Common myeloid progenitor, CD34-positive (primary cell): Measurements from ENCODE around the gene ARHGEF16.
A peak's percentile ranks its signal among the peaks of the same experiment; 100 is the strongest.

Experiments used
- CTCF ChIA-PET: fragments of 350-600 bp; sonication (Branson Sonifier 250); formaldehyde crosslinking; loops from one replicate; lab custom pipeline; 2021; ENCODE audit warnings: antibody characterized with exemption; lab: Charles Lee
- POLR2A ChIA-PET: fragments of 350-600 bp; sonication (Branson Sonifier 250); formaldehyde crosslinking; loops from one replicate; lab custom pipeline; 2021; ENCODE audit warnings: antibody characterized with exemption; lab: Charles Lee
- DNase-seq, 3 donors: peaks; one replicate each; pipeline versions ENCODE4 v3.0.0 to v3.0.0-alpha.2; 2013
- H3K27ac ChIP-seq, 2 experiments: 1 replicate in 1 of 2; 2 replicates in 1 of 2; pipeline ENCODE4 v1.7.0; 2013; ENCODE audit warnings: inconsistent platforms in 2 of 2, low read length in 2 of 2, mild to moderate bottlenecking in 2 of 2, low read depth in 1 of 2, moderate library complexity in 1 of 2; ENCODE audit not compliant: severe bottlenecking in 2 of 2, insufficient read depth in 1 of 2, poor library complexity in 1 of 2
- H3K27me3 ChIP-seq, 5 experiments: replicated peaks in 2 of 5; 1 replicate in 3 of 5; 2 replicates in 2 of 5; pipeline versions ENCODE4 v1.6.1 to v1.7.0; 2013; ENCODE audit warnings: low read length in 4 of 5, mild to moderate bottlenecking in 2 of 5, moderate library complexity in 2 of 5, inconsistent platforms in 1 of 5; ENCODE audit not compliant: insufficient read depth in 5 of 5, control insufficient read depth in 4 of 5
- H3K36me3 ChIP-seq, 4 experiments: 1 replicate in 2 of 4; 2 replicates in 2 of 4; pipeline versions ENCODE4 v1.6.1 to v1.7.0; 2013; ENCODE audit warnings: low read length in 3 of 4, control low read depth in 1 of 4, mild to moderate bottlenecking in 1 of 4; ENCODE audit not compliant: control insufficient read depth in 4 of 4, insufficient read depth in 4 of 4
- H3K4me1 ChIP-seq, 4 experiments: 1 replicate in 3 of 4; 2 replicates in 1 of 4; pipeline versions ENCODE4 v1.6.1 to v1.7.1; 2013; ENCODE audit warnings: low read length in 3 of 4, mild to moderate bottlenecking in 3 of 4, control low read depth in 1 of 4, inconsistent platforms in 1 of 4, moderate library complexity in 1 of 4; ENCODE audit not compliant: control insufficient read depth in 4 of 4, insufficient read depth in 4 of 4; ENCODE audit errors: control extremely low read depth in 1 of 4
- H3K4me3 ChIP-seq, 7 experiments: 1 replicate in 4 of 7; 2 replicates in 3 of 7; pipeline versions ENCODE4 v1.5.1 to v1.7.0; 2013; ENCODE audit warnings: mild to moderate bottlenecking in 7 of 7, low read length in 6 of 7, moderate library complexity in 6 of 7, inconsistent platforms in 2 of 7, low read depth in 2 of 7, control low read depth in 1 of 7; ENCODE audit not compliant: insufficient read depth in 4 of 7, control insufficient read depth in 1 of 7; ENCODE audit errors: extremely low read depth in 1 of 7
- H3K9me3 ChIP-seq, 5 experiments: 1 replicate in 4 of 5; 2 replicates in 1 of 5; pipeline versions ENCODE4 v1.6.1 to v1.7.1; 2013; ENCODE audit warnings: low read length in 4 of 5, mild to moderate bottlenecking in 2 of 5, inconsistent platforms in 1 of 5, low read depth in 1 of 5, moderate library complexity in 1 of 5; ENCODE audit not compliant: control insufficient read depth in 4 of 5, insufficient read depth in 2 of 5; ENCODE audit errors: control extremely low read depth in 1 of 5
- WGBS: methylation state at CpG from one replicate; pipeline ENCODE4 v1.1.5; 2013; ENCODE audit not compliant: insufficient coverage; 5-methylcytosine and 5-hydroxymethylcytosine counted together

Gene ARHGEF16

GRCh38 chr1:3469104-3469848, 14.8 kb downstream of the ARHGEF16 start:
- no peaks in the 10 kb centered on the region for H3K9me3 ChIP-seq
- H3K27me3 ChIP-seq, result no peaks in the 10 kb centered on the region
- H3K27ac ChIP-seq, result no peak overlapping the region
- no peak for DNase-seq
- POLR2A ChIA-PET, result interaction anchor here (0.6 kb wide), 1 partner anchor 1479 kb away, joined by 3 read pairs; no protein-coding TSS in a partner anchor
- peaks cover 0 to 5% (median 0%) of the 10 kb centered on the region in 4 experiments for H3K4me1 ChIP-seq
- no peak overlapping the region for H3K4me3 ChIP-seq
- CTCF ChIA-PET, result no interaction called here
- WGBS, result 98% methylated on average over 30 of the region's 31 CpGs
- no peaks in the 10 kb centered on the region for H3K36me3 ChIP-seq

- Histone ChIP-seq H3K27ac (no peak overlapping the region), H3K9me3 (no peaks in the 10 kb centered on the region), H3K4me1 (peaks cover 0 to 5% (median 0%) of the 10 kb centered on the region in 4 experiments), H3K36me3 (no peaks in the 10 kb centered on the region), H3K4me3 (no peak overlapping the region), H3K27me3 (no peaks in the 10 kb centered on the region)
- POLR2A ChIA-PET, result interaction anchor here (0.6 kb wide), 1 partner anchor 1479 kb away, joined by 3 read pairs; no protein-coding TSS in a partner anchor
- 99% methylated on average over 13 of the region's 17 CpGs for WGBS
- CTCF ChIA-PET, result no interaction called here
- DNase-seq, result no peak
Measured at GRCh38 chr1:3469849-3470649, 15.6 kb downstream of the ARHGEF16 start.

- H3K36me3 ChIP-seq, result no peaks in the 10 kb centered on the region
- ChIA-PET POLR2A (interaction anchor here (0.6 kb wide), 1 partner anchor 490 kb away, joined by 3 read pairs; no protein-coding TSS in a partner anchor), CTCF (interaction anchor here (1.1 to 3.2 kb wide), 6 partner anchors 12 to 32 kb away, joined by 3 to 23 read pairs (median 4); no protein-coding TSS in a partner anchor)
- H3K4me1 ChIP-seq, result peaks cover 0 to 5% (median 0%) of the 10 kb centered on the region in 4 experiments
- no peak overlapping the region for H3K27ac ChIP-seq
- H3K9me3 ChIP-seq, result no peaks in the 10 kb centered on the region
- H3K4me3 ChIP-seq, result no peak overlapping the region
- no peak for DNase-seq
- WGBS, result 93% methylated on average over 18 of the region's 22 CpGs
- H3K27me3 ChIP-seq, result no peaks in the 10 kb centered on the region
Measured at GRCh38 chr1:3470650-3471355, 16.3 kb downstream of the ARHGEF16 start.

- H3K9me3 ChIP-seq, result no peaks in the 10 kb centered on the region
- WGBS, result 55% methylated on average over 20 of the region's 25 CpGs
- POLR2A ChIA-PET, result interaction anchor here (0.6 kb wide), 1 partner anchor 491 kb away, joined by 3 read pairs; no protein-coding TSS in a partner anchor
Measured at GRCh38 chr1:3471356-3472087, 17.1 kb downstream of the ARHGEF16 start.

DNA sequence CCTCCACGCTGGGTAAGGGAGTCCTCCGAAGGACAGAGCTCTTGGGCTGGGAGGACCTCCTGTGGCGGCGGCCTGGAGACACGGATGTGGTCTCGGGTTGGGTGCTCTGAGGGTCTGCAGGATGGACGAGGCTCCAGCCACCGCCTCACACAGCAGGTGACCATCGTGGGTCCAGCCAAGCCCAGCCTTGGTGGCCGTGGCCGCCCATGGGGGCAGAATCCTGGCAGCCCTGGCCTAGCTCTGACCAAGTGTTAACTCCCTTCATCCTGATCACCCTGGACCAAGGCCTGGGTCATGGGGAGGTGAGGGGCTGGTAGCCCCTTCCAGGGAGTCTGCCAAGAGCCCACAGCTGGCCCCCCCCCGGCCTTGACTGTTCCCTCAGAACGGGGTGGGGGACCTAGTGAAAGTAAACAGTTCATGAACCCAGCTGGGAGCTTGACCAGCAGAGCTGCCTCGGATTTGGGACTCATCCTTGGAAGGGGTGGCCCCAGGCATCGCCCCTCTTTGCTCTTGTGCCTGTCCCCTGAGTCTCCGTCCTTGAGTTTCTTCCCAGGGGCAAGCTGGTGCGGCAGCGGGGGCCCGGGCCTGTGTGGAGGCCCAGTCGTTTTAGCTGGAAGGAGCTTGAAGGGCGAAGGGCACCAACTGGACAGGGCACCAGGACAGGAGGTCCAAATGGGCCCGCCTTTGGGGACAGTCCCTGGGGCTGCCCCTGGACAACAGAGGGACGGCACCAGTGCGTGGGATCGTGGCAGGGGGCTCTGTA, 17.8 kb downstream of the ARHGEF16 start:
- CTCF ChIA-PET, result interaction anchor here (1.0 to 3.2 kb wide), 7 partner anchors 10 to 30 kb away, joined by 3 to 23 read pairs (median 4); partner anchors contain the start of gene ARHGEF16
- peaks cover 0 to 5% (median 0%) of the 10 kb centered on the region in 4 experiments for H3K4me1 ChIP-seq

More at GRCh38 chr1:3471356-3472087, 17.1 kb downstream of the ARHGEF16 start:
- no peaks in the 10 kb centered on the region for H3K36me3 ChIP-seq
- H3K27ac ChIP-seq, result no peak overlapping the region
- DNase-seq, result peak in 2 of 3 donors; percentile 26 to 43
- no peaks in the 10 kb centered on the region for H3K27me3 ChIP-seq
- H3K4me3 ChIP-seq, result no peak overlapping the region
- CTCF ChIA-PET, result interaction anchor here (1.0 to 3.2 kb wide), 7 partner anchors 12 to 33 kb away, joined by 3 to 23 read pairs (median 4); partner anchors contain the start of gene ARHGEF16
- peaks cover 0 to 5% (median 0%) of the 10 kb centered on the region in 4 experiments for H3K4me1 ChIP-seq

More for the DNA sequence above, 17.8 kb downstream of the ARHGEF16 start:
- Histone ChIP-seq H3K4me3 (no peak overlapping the region), H3K9me3 (no peaks in the 10 kb centered on the region), H3K27me3 (no peaks in the 10 kb centered on the region), H3K36me3 (no peaks in the 10 kb centered on the region), H3K27ac (no peak overlapping the region)
- POLR2A ChIA-PET, result no interaction called here
- 87% methylated on average over 20 of the region's 25 CpGs for WGBS
- DNase-seq, result no peak
